Measurements from ENCODE around the gene IL12B. TPM values are rescaled to one million over a fixed set of nuclear protein-coding genes. Genes with fewer than 3 reads are reported as not detected.

Gene IL12B
- total and polyA plus RNA-seq, 12 donors = not detected

DNA sequence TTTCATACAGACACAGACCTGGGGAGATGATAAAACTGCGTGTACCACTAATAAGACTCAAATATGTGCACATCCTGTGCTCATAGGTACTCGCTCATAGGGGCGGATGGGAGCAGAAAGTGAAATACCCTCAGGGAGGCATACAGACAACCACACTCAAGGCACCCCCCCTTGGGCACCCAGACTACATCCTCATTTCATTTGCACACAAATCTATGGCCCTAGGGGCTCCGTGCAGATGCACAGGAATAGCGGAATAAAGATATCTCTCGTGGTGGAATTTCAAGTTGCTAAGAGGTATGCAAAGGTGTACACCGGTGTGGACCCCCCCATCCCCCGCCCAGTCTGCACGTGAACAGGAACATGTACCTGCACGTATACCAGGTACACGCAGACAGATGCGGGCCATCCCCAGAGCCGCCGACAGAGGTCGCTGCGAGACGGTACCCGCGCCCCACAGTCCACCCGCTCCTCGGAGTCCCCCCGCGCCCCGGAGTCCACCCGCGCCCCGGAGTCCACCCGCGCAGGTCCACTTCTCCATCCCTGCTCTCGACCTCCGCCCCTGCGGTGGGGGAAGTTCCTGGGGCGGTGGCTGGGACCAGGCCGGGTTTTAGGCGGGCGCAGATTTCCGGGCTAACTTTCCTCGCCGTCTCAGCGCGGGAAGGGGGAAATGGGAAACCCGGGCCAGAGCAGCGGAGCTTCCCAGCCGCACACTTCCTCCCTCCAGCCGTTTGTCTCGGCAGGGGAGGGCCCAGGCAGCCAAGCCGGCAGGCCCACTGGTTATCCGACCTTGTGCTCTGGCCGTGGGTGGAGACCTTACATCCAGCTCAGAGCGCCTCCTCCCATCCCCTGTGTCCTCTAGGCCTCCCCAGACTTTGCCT is 1.0 kb upstream of the IL12B start:
- no peaks in the 10 kb centered on the region for H3K9me3 ChIP-seq (replicated peaks in 1 of 3)
- H3K4me1 ChIP-seq (replicated peaks in 1 of 2) = peaks cover 0 to 11% of the 10 kb centered on the region in 2 donors
- no peak overlapping the region for H3K27ac ChIP-seq
- intact Hi-C loops (cut with DNase I) = no loop called here
- H3K36me3 ChIP-seq (replicated peaks in 1 of 2) = no peaks in the 10 kb centered on the region
- peak; percentile 31 to 73 (median 66) for DNase-seq
- no peaks in the 10 kb centered on the region for H3K27me3 ChIP-seq
- no peak for TF ChIP-seq POLR2A (IDR thresholded peaks at IDR 0.05)
- TF ChIP-seq CTCF (IDR thresholded peaks at IDR 0.05) = peak; percentile 33 to 66 (median 62)
- H3K4me3 ChIP-seq = peak overlapping the region in 1 of 4 donors; percentile 55
- 5 to 20% (median 11%) methylated on average over 11 to 50 of the region's 50 CpGs for WGBS, 4 donors

GRCh38 chr5:159324986-159325385 is 5.3 kb downstream of the IL12B start:
- DNase-seq = no peak
- H3K27ac ChIP-seq = no peak overlapping the region
- H3K36me3 ChIP-seq (replicated peaks in 1 of 2) = no peaks in the 10 kb centered on the region
- WGBS, 4 donors = 67 to 88% (median 78%) methylated on average over 4 of the region's 4 CpGs
- no peak overlapping the region for H3K4me3 ChIP-seq
- intact Hi-C loops (cut with DNase I) = loop anchor here in 1 of 2 donors (10.0 kb wide), 1 partner anchor 110 kb away; no protein-coding TSS in a partner anchor
- H3K4me1 ChIP-seq (replicated peaks in 1 of 2) = no peaks in the 10 kb centered on the region
- TF ChIP-seq POLR2A (IDR thresholded peaks at IDR 0.05) (no peak), CTCF (IDR thresholded peaks at IDR 0.05) (no peak)
- no peaks in the 10 kb centered on the region for H3K27me3 ChIP-seq
- H3K9me3 ChIP-seq (replicated peaks in 1 of 3) = no peaks in the 10 kb centered on the region

DNA sequence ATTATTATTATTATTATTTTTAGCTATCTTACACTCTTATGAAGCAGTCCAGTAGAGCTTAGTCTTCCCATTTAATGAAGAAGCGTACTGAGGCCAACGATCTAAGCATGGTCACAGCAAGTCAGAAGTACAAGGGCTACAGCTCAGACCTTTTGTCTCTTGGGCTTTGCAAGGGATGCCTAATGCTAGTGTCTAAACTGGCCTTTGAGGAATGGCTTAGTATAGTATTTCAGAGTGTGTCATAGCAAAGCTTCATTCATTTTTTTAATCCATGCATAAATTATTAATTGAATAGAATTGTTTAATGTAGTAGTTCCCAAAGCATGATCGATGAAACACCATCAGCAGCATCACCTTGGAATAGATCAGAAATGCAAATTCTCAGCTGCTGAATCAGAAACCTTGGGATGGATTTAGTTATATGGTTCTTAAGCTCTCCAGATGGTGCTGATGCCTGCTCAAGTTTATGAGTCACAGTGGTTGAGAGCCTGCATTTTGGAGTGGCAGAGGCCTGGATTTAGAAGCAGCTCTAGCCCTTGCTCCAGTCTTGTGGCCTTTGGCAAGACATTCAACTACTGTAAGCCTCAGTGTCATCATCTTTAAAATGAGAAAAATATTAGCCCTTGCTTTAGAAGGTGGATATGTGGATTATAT is 6.1 kb downstream of the IL12B start:
- Histone ChIP-seq H3K4me3 (no peak overlapping the region), H3K36me3 (replicated peaks in 1 of 2) (no peaks in the 10 kb centered on the region), H3K27me3 (no peaks in the 10 kb centered on the region), H3K9me3 (replicated peaks in 1 of 3) (no peaks in the 10 kb centered on the region), H3K4me1 (replicated peaks in 1 of 2) (no peaks in the 10 kb centered on the region), H3K27ac (no peak overlapping the region)
- TF ChIP-seq POLR2A (IDR thresholded peaks at IDR 0.05) (no peak), CTCF (IDR thresholded peaks at IDR 0.05) (no peak)
- DNase-seq = no peak
- intact Hi-C loops (cut with DNase I) = loop anchor here in 1 of 2 donors (10.0 kb wide), 1 partner anchor 111 kb away; no protein-coding TSS in a partner anchor
- WGBS, 4 donors = 86 to 94% (median 91%) methylated on average over 3 of the region's 3 CpGs

- Histone ChIP-seq H3K36me3 (replicated peaks in 1 of 2) (no peaks in the 10 kb centered on the region), H3K27ac (no peak overlapping the region), H3K9me3 (replicated peaks in 1 of 3) (no peaks in the 10 kb centered on the region), H3K27me3 (no peaks in the 10 kb centered on the region), H3K4me1 (replicated peaks in 1 of 2) (no peaks in the 10 kb centered on the region), H3K4me3 (no peak overlapping the region)
- TF ChIP-seq POLR2A (IDR thresholded peaks at IDR 0.05) (no peak), CTCF (IDR thresholded peaks at IDR 0.05) (no peak)
- no peak for DNase-seq
- 88 to 90% (median 89%) methylated on average over 6 of the region's 6 CpGs for WGBS, 4 donors
- intact Hi-C loops (cut with DNase I) = loop anchor here in 1 of 2 donors (10.0 kb wide), 1 partner anchor 113 kb away; no protein-coding TSS in a partner anchor
These were observed 8.1 kb downstream of the IL12B start for GRCh38 chr5:159322180-159322579.

All from adrenal gland (tissue), 12 donors.